Spleen (tissue), 11 donors: ENCODE results near the gene COL4A2. TPM values are rescaled to one million over a fixed set of nuclear protein-coding genes. Genes with fewer than 3 reads are reported as not detected.

Experiments
- DNase-seq: peaks from one replicate; pipeline ENCODE4 v3.0.0-alpha.2; 2020
- H3K27ac ChIP-seq, 8 donors: fragments of 200-600 bp; sonication (generic) in 7 of 8; 1 replicate in 4 of 8; 2 replicates in 4 of 8; pipeline versions ENCODE4 v1.5.0 to v1.8.0; 2016 to 2021; ENCODE audit warnings: inconsistent platforms in 4 of 8, mild to moderate bottlenecking in 4 of 8, moderate library complexity in 1 of 8
- H3K27me3 ChIP-seq, 7 donors: fragments of 200-600 bp; sonication (generic) in 6 of 7; replicated peaks in 1 of 7; 1 replicate in 4 of 7; 2 replicates in 3 of 7; pipeline versions ENCODE4 v1.5.0 to v1.8.0; 2016 to 2021; ENCODE audit warnings: inconsistent platforms in 3 of 7, mild to moderate bottlenecking in 1 of 7
- H3K36me3 ChIP-seq, 6 donors: fragments of 200-600 bp; sonication (generic) in 5 of 6; 1 replicate in 4 of 6; 2 replicates in 2 of 6; pipeline versions ENCODE4 v1.5.0 to v1.8.0; 2016 to 2021; ENCODE audit warnings: inconsistent platforms in 2 of 6
- H3K4me1 ChIP-seq, 6 donors: fragments of 200-600 bp; sonication (generic) in 5 of 6; 1 replicate in 3 of 6; 2 replicates in 3 of 6; pipeline versions ENCODE4 v1.5.0 to v1.8.0; 2016 to 2021; ENCODE audit warnings: inconsistent platforms in 3 of 6
- H3K4me3 ChIP-seq, 8 donors: fragments of 200-600 bp; sonication (generic) in 7 of 8; 1 replicate in 4 of 8; 2 replicates in 4 of 8; pipeline versions ENCODE4 v1.5.0 to v1.8.0; 2016 to 2021; ENCODE audit warnings: inconsistent platforms in 4 of 8, mild to moderate bottlenecking in 4 of 8, moderate library complexity in 2 of 8
- H3K9me3 ChIP-seq, 8 donors: fragments of 200-600 bp; sonication (generic) in 7 of 8; 1 replicate in 4 of 8; 2 replicates in 4 of 8; pipeline versions ENCODE4 v1.5.0 to v1.8.0; 2016 to 2021; ENCODE audit warnings: inconsistent platforms in 4 of 8
- CTCF ChIP-seq, 11 experiments: fragments of 200-600 bp in 7 of 11; fragments of 450-650 bp in 4 of 11; sonication (generic) in 4 of 11; IDR thresholded peaks in 8 of 11; conservative IDR thresholded peaks in 3 of 11; 1 replicate in 7 of 11; 2 replicates in 4 of 11; pipeline versions ENCODE4 v1.4.0 to v1.8.0; 2016 to 2021; ENCODE audit warnings: antibody characterized with exemption in 11 of 11, inconsistent platforms in 4 of 11, mild to moderate bottlenecking in 1 of 11
- POLR2A ChIP-seq, 3 donors: fragments of 450-650 bp; IDR thresholded peaks; one replicate each; pipeline ENCODE4 v1.5.1; 2017; ENCODE audit warnings: antibody characterized with exemption in 3 of 3, mild to moderate bottlenecking in 1 of 3
- POLR2AphosphoS5 ChIP-seq, 3 donors: sonication (generic); formaldehyde crosslinking; IDR thresholded peaks; one replicate each; pipeline ENCODE4 v1.5.1; 2017; ENCODE audit warnings: antibody characterized with exemption in 3 of 3
- WGBS, 5 donors: extraction: QIAGEN DNeasy Blood & Tissue Kit in 3 of 5; methylation state at CpG; one replicate each; pipeline versions ENCODE4 v1.1.5 to v1.1.7; 2013 to 2018; 5-methylcytosine and 5-hydroxymethylcytosine counted together
- intact Hi-C: fragments of 100-400 bp; cut with DNase I; formaldehyde crosslinking; loops from one replicate; pipeline ENCODE4 v1.15.0; 2023; ENCODE audit warnings: low total_unique reads
- polyA plus RNA-seq, 3 donors: library from polyadenylated mRNA; stranded (reverse); fragments of 200-250 nt; gene quantifications; one replicate each; pipeline ENCODE4 v1.2.1, GENCODE V29; 2013
- total RNA-seq, 7 donors: library from RNA; depleted of rRNA in 3 of 7; stranded (reverse); fragments of >200 nt in 3 of 7; fragmentation: NEBNext Ultra II Directional in 4 of 7; extraction: Animal tissue kit (Norgen Biotek cat#: 25700) in 4 of 7; gene quantifications; one replicate each; pipeline versions ENCODE4 v1.1.0 to v1.2.1, GENCODE V29; 2016 to 2021
- donor health status: healthy with polysubstance abuse.
- donor health status: DM: no; HTN: no; CAD: no; lungs with moderate emphysema.
- donor health status: DM: no; HTN: no; CAD: no.
- donor health status: Bipolar disorder and iron deficiency.
- donor health status: healthy.
- donor health status: DM: no; HTN: no; CAD: no.
- donor health status: DM: yes; HTN: yes; CAD: no.

Gene COL4A2
- total and polyA plus RNA-seq, 10 donors, result 52.6 to 712 (median 337) TPM

DNA sequence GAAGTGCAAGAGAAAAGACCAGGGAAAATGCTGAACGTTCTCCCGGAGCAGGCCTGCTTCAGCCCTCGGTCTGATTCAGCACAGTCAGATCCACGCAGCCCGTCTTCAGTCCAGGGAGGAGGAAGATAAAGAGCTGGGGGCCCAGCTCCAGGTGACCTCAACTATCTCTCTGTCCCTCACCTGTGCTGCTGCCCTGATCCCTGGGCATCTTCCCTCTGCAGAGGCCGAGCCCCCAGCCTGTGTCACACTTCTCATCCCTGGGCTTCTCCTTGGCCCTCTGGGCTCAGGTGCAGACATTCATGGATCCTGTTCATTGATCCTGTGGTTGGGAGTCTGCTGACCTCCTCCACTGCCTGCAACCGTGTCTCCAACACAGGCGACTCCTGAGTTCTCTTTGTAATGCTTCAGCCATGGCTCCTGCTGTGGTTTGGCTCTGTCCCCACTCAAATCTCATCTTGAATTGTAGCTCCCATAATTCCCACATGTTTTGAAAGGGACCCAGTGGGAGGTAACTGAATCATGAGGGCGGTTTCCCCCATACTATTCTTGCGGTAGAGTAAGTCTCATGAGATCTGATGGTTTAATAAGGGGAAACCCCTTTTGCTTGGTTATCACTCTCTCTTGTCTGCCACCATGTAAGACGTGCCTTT, 27.9 kb downstream of the COL4A2 start:
- Histone ChIP-seq H3K27ac (no peak overlapping the region), H3K4me3 (no peak overlapping the region), H3K36me3 (no peaks in the 10 kb centered on the region), H3K27me3 (peaks cover 0 to 3% (median 0%) of the 10 kb centered on the region in 7 donors), H3K4me1 (peaks cover 6 to 38% (median 22%) of the 10 kb centered on the region in 6 donors), H3K9me3 (peaks cover 0 to 5% (median 0%) of the 10 kb centered on the region in 8 donors)
- intact Hi-C loops, result no loop called here
- DNase-seq, result no peak
- TF ChIP-seq POLR2A (IDR thresholded peaks at IDR 0.05), result no peak
- no peak for TF ChIP-seq POLR2AphosphoS5 (IDR thresholded peaks at IDR 0.05)
- TF ChIP-seq CTCF (IDR thresholded peaks at IDR 0.05 in 8 of 11, conservative IDR thresholded peaks at IDR 0.05 in 3 of 11), result no peak
- 78 to 92% (median 87%) methylated on average over 11 of the region's 11 CpGs for WGBS, 5 donors

- H3K36me3 ChIP-seq, result no peaks in the 10 kb centered on the region
- peak overlapping the region in 3 of 8 donors; percentile 32 to 90 (median 69) for H3K27ac ChIP-seq
- intact Hi-C loops, result no loop called here
- no peak overlapping the region for H3K4me3 ChIP-seq
- no peak for DNase-seq
- TF ChIP-seq POLR2AphosphoS5 (IDR thresholded peaks at IDR 0.05) (no peak), POLR2A (IDR thresholded peaks at IDR 0.05) (no peak), CTCF (IDR thresholded peaks at IDR 0.05 in 8 of 11, conservative IDR thresholded peaks at IDR 0.05 in 3 of 11) (no peak)
- peaks cover 0 to 5% (median 0%) of the 10 kb centered on the region in 8 donors for H3K9me3 ChIP-seq
- H3K4me1 ChIP-seq, result peaks cover 18 to 48% (median 32%) of the 10 kb centered on the region in 6 donors
- 91 to 94% (median 93%) methylated on average over 9 of the region's 9 CpGs for WGBS, 5 donors
- peaks cover 0 to 9% (median 0%) of the 10 kb centered on the region in 7 donors for H3K27me3 ChIP-seq
These were observed 29.0 kb downstream of the COL4A2 start for GRCh38 chr13:110336108-110336507.

- Histone ChIP-seq H3K4me1 (peaks cover 18 to 54% (median 37%) of the 10 kb centered on the region in 6 donors), H3K27me3 (peaks cover 0 to 14% (median 0%) of the 10 kb centered on the region in 7 donors), H3K27ac (peak overlapping the region in 6 of 8 donors; percentile 16 to 90 (median 46)), H3K4me3 (no peak overlapping the region), H3K36me3 (no peaks in the 10 kb centered on the region), H3K9me3 (peaks cover 0 to 5% (median 0%) of the 10 kb centered on the region in 8 donors)
- intact Hi-C loops, result no loop called here
- TF ChIP-seq CTCF (IDR thresholded peaks at IDR 0.05 in 8 of 11, conservative IDR thresholded peaks at IDR 0.05 in 3 of 11) (no peak), POLR2AphosphoS5 (IDR thresholded peaks at IDR 0.05) (no peak), POLR2A (IDR thresholded peaks at IDR 0.05) (no peak)
- 59 to 72% (median 66%) methylated on average over 5 of the region's 5 CpGs for WGBS, 5 donors
- DNase-seq, result no peak
These were observed 29.6 kb downstream of the COL4A2 start for GRCh38 chr13:110336681-110337080.

DNA sequence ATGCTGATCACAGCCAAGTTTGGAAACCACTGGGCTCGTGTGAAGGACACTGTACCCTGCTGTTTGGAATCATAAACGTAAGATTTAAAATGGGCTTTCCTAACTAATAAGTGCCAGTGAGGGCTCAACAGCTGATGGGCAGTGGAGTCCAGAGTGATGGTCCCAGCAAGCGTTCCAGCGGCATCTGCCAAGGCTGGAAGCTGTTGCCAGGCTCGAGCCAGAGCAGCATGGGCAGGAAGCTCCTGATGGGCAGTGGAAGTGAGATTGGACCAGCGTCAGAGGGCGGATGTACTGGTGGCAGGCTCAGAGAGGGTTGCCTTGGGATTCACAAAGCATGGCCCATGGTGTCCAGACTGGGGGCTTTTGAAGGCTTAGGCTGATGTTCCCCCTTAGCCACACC, 30.2 kb downstream of the COL4A2 start:
- H3K4me3 ChIP-seq, result no peak overlapping the region
- H3K4me1 ChIP-seq, result peaks cover 18 to 59% (median 42%) of the 10 kb centered on the region in 6 donors

More for the DNA sequence above, 30.2 kb downstream of the COL4A2 start:
- TF ChIP-seq POLR2AphosphoS5 (IDR thresholded peaks at IDR 0.05) (peak; percentile 67 to 69 (median 68)), POLR2A (IDR thresholded peaks at IDR 0.05) (no peak)
- H3K9me3 ChIP-seq, result peaks cover 0 to 5% (median 0%) of the 10 kb centered on the region in 8 donors
- intact Hi-C loops, result no loop called here
- H3K27ac ChIP-seq, result peak overlapping the region in 6 of 8 donors; percentile 16 to 90 (median 46)
- 43 to 61% (median 57%) methylated on average over 6 to 7 of the region's 7 CpGs for WGBS, 5 donors
- H3K27me3 ChIP-seq, result peaks cover 0 to 14% (median 0%) of the 10 kb centered on the region in 7 donors
- DNase-seq, result peak; percentile 82
- no peaks in the 10 kb centered on the region for H3K36me3 ChIP-seq
